WERI-Rb-1 (cell line): ENCODE measurements around the gene KLHL25.

Source experiments
- DNase-seq: peaks from one replicate; pipeline ENCODE4 v3.0.0-alpha.2; 2020
- H3K27ac ChIP-seq: fragments of 250-450 bp; sonication (Bioruptor Pico); 2 replicates; pipeline ENCODE4 v1.5.1; 2020; ENCODE audit warnings: mild to moderate bottlenecking, moderate library complexity
- H3K27me3 ChIP-seq: fragments of 250-450 bp; sonication (Bioruptor Pico); 2 replicates; pipeline ENCODE4 v1.5.1; 2021; ENCODE audit warnings: mild to moderate bottlenecking, low read depth, moderate library complexity; ENCODE audit not compliant: insufficient read depth, severe bottlenecking
- H3K36me3 ChIP-seq: fragments of 250-450 bp; sonication (Bioruptor Pico); 2 replicates; pipeline ENCODE4 v1.5.1; 2020; ENCODE audit warnings: mild to moderate bottlenecking, moderate library complexity
- H3K4me3 ChIP-seq: 2 replicates; pipeline ENCODE4 v1.5.1; 2011; ENCODE audit warnings: low read depth, mild to moderate bottlenecking, control low read depth, low read length
- H3K9me3 ChIP-seq: fragments of 250-450 bp; sonication (Bioruptor Pico); 2 replicates; pipeline ENCODE4 v1.5.1; 2021; ENCODE audit warnings: mild to moderate bottlenecking, moderate library complexity; ENCODE audit not compliant: severe bottlenecking
- CTCF ChIP-seq: IDR thresholded peaks from 2 replicates; pipeline ENCODE4 v1.5.1; 2011; ENCODE audit warnings: low read depth, mild to moderate bottlenecking, control low read depth, inconsistent platforms, low read length

KLHL25 gene

GRCh38 chr15:85727068-85727467 is 67.7 kb downstream of the KLHL25 start:
- Histone ChIP-seq H3K36me3 (peaks cover 99% of the 10 kb centered on the region), H3K9me3 (no peaks in the 10 kb centered on the region), H3K27me3 (no peaks in the 10 kb centered on the region), H3K27ac (no peak overlapping the region), H3K4me3 (no peak overlapping the region)
- DNase-seq, result no peak
- TF ChIP-seq CTCF, result no peak

GRCh38 chr15:85726454-85726853 is 68.3 kb downstream of the KLHL25 start:
- no peaks in the 10 kb centered on the region for H3K9me3 ChIP-seq
- no peaks in the 10 kb centered on the region for H3K27me3 ChIP-seq
- no peak overlapping the region for H3K4me3 ChIP-seq
- no peak for TF ChIP-seq CTCF
- DNase-seq, result no peak
- H3K27ac ChIP-seq, result no peak overlapping the region
- H3K36me3 ChIP-seq, result peaks cover 99% of the 10 kb centered on the region

- Histone ChIP-seq H3K27ac (no peak overlapping the region), H3K9me3 (no peaks in the 10 kb centered on the region), H3K27me3 (no peaks in the 10 kb centered on the region), H3K4me3 (no peak overlapping the region), H3K36me3 (peaks cover 100% of the 10 kb centered on the region)
- TF ChIP-seq CTCF, result no peak
- DNase-seq, result no peak
These were observed 69.2 kb downstream of the KLHL25 start for GRCh38 chr15:85725564-85725963.

GRCh38 chr15:85725019-85725418 is 69.7 kb downstream of the KLHL25 start:
- no peaks in the 10 kb centered on the region for H3K27me3 ChIP-seq
- TF ChIP-seq CTCF, result no peak
- H3K27ac ChIP-seq, result no peak overlapping the region
- peaks cover 100% of the 10 kb centered on the region for H3K36me3 ChIP-seq
- no peak for DNase-seq
- no peaks in the 10 kb centered on the region for H3K9me3 ChIP-seq
- no peak overlapping the region for H3K4me3 ChIP-seq

GRCh38 chr15:85723960-85724945 is 70.5 kb downstream of the KLHL25 start:
- Histone ChIP-seq H3K9me3 (no peaks in the 10 kb centered on the region), H3K4me3 (no peak overlapping the region), H3K27ac (no peak overlapping the region), H3K36me3 (peaks cover 100% of the 10 kb centered on the region), H3K27me3 (no peaks in the 10 kb centered on the region)
- DNase-seq, result no peak
- no peak for TF ChIP-seq CTCF
